HG03521 (cell line): ENCODE results near the gene ZNF471.

Experiments
- ATAC-seq: cut with Tn5 transposase; IDR thresholded peaks from one replicate; pipeline ENCODE4 v1.9.1; 2021; ENCODE audit warnings: mild to moderate bottlenecking, moderate library complexity; ENCODE audit not compliant: unreplicated experiment

Gene ZNF471

GRCh38 chr19:56572589-56572988 lies 64.9 kb downstream of the ZNF471 start:
- ATAC-seq: no peak

GRCh38 chr19:56573914-56574313 lies 66.3 kb downstream of the ZNF471 start:
- ATAC-seq: no peak

DNA sequence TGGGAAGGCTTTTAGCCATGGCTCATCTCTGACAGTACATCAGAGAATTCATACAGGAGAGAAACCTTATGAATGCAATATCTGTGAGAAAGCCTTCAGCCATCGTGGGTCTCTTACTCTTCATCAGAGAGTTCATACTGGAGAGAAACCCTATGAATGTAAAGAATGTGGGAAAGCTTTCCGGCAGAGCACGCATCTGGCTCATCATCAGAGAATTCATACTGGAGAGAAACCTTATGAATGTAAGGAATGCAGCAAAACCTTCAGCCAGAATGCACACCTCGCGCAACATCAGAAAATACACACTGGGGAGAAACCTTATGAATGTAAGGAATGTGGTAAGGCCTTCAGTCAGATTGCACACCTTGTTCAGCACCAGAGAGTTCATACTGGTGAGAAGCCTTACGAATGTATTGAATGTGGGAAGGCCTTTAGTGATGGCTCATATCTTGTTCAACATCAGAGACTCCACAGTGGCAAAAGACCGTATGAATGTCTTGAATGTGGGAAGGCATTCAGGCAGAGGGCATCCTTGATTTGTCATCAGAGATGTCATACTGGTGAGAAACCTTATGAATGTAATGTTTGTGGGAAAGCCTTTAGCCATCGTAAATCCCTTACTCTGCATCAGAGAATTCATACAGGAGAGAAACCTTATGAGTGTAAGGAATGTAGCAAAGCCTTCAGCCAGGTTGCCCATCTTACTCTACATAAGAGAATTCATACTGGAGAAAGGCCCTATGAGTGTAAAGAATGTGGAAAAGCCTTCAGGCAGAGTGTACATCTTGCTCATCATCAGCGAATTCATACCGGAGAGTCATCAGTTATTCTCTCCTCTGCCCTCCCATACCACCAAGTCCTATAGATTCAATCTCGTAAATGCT lies 70.3 kb downstream of the ZNF471 start:
- no peak for ATAC-seq
